SK-N-MC (cell line): ENCODE measurements around the gene ANKS3.

ENCODE experiments used
- EZH2 ChIP-seq: fragments of 200-600 bp; sonication (generic); IDR thresholded peaks from one replicate; pipeline ENCODE4 v1.6.1; 2017; ENCODE audit warnings: antibody characterized with exemption
- POLR2AphosphoS5 ChIP-seq: IDR thresholded peaks from 2 replicates; pipeline ENCODE4 v1.6.1; 2012; ENCODE audit warnings: mild to moderate bottlenecking, low read depth, low read length, borderline replicate concordance

GRCh38 chr16:4775005-4775404, 40.9 kb upstream of the ANKS3 start:
- TF ChIP-seq EZH2 (no peak), POLR2AphosphoS5 (no peak)
